Measurements from ENCODE around the gene ZBTB8A. TPM values are rescaled to one million over a fixed set of nuclear protein-coding genes. Genes with fewer than 3 reads are reported as not detected.

ZBTB8A gene
- total RNA-seq (1 to 10 TPM in 1 of 2 donors, under 1 TPM in 1; 0.93 to 3.3 TPM), polyA plus RNA-seq (1 to 10 TPM; 1.2 to 1.3 TPM)

- Histone ChIP-seq H3K36me3 (ENCODE audit: control insufficient read depth in 4 of 4, insufficient read depth in 3 of 4, low read depth in 1 of 4, low read length in 3 of 4) (no peaks in the 10 kb centered on the region), H3K9ac (ENCODE audit: low read depth in 1 of 2, low read length in 2 of 2) (peak within 1 kb of the TSS in 1 of 2 donors; percentile 15), H3K4me3 (ENCODE audit: low read depth in 1 of 3, low read length in 3 of 3) (peak within 1 kb of the TSS; percentile 71 to 89 (median 79)), H3K27ac (ENCODE audit: low read depth in 1 of 2, low read length in 2 of 2) (peak within 1 kb of the TSS; percentile 21 to 39), H3K9me3 (ENCODE audit: control insufficient read depth in 4 of 4, low read length in 3 of 4) (no peaks in the 10 kb centered on the region), H3K4me1 (ENCODE audit: control insufficient read depth in 4 of 4, insufficient read depth in 4 of 4, low read length in 3 of 4) (peaks cover 0 to 17% (median 6%) of the 10 kb centered on the region in 4 donors), H3K27me3 (ENCODE audit: control insufficient read depth in 4 of 4, insufficient read depth in 4 of 4, low read length in 3 of 4) (no peaks in the 10 kb centered on the region)
- TF ChIP-seq ZBTB33 (IDR thresholded peaks at IDR 0.05) (no peak), SP1 (IDR thresholded peaks at IDR 0.05) (no peak), YY1 (IDR thresholded peaks at IDR 0.05) (no peak), FOXA1 (IDR thresholded peaks at IDR 0.05) (no peak), REST (IDR thresholded peaks at IDR 0.05) (no peak), ATF3 (IDR thresholded peaks at IDR 0.05) (no peak), HNF4G (IDR thresholded peaks at IDR 0.05) (no peak), NR2F2 (IDR thresholded peaks at IDR 0.05) (no peak), EGR1 (IDR thresholded peaks at IDR 0.05; ENCODE audit: low read depth in 2 of 2) (no peak), CTCF (IDR thresholded peaks at IDR 0.05; ENCODE audit: low read depth, low read length, missing input control) (no peak), GABPA (IDR thresholded peaks at IDR 0.05 in 1 of 2, conservative IDR thresholded peaks at IDR 0.05 in 1 of 2) (no peak), MAX (IDR thresholded peaks at IDR 0.05) (no peak), HNF4A (conservative IDR thresholded peaks at IDR 0.05) (no peak), TAF1 (conservative IDR thresholded peaks at IDR 0.05) (no peak), RAD21 (IDR thresholded peaks at IDR 0.05) (no peak), RXRA (IDR thresholded peaks at IDR 0.05) (no peak), FOXA2 (IDR thresholded peaks at IDR 0.05) (no peak), JUND (IDR thresholded peaks at IDR 0.05) (no peak)
- DNase-seq (ENCODE audit: low spot score) = no peak
- 2% methylated on average over 33 of the region's 33 CpGs for WGBS
Observed at GRCh38 chr1:32538887-32539583, at the start of gene ZBTB8A. Gene ZBTB8A, plus strand, starts transcription at chr1:32539427. Its CDS starts 53,505 bp downstream, at chr1:32592932.
